ENCODE measurements around the gene MYRFL.

- TF ChIP-seq, protein P1, sequence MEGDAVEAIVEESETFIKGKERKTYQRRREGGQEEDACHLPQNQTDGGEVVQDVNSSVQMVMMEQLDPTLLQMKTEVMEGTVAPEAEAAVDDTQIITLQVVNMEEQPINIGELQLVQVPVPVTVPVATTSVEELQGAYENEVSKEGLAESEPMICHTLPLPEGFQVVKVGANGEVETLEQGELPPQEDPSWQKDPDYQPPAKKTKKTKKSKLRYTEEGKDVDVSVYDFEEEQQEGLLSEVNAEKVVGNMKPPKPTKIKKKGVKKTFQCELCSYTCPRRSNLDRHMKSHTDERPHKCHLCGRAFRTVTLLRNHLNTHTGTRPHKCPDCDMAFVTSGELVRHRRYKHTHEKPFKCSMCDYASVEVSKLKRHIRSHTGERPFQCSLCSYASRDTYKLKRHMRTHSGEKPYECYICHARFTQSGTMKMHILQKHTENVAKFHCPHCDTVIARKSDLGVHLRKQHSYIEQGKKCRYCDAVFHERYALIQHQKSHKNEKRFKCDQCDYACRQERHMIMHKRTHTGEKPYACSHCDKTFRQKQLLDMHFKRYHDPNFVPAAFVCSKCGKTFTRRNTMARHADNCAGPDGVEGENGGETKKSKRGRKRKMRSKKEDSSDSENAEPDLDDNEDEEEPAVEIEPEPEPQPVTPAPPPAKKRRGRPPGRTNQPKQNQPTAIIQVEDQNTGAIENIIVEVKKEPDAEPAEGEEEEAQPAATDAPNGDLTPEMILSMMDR (IDR thresholded peaks at IDR 0.05), result no peak
- no peak for TF ChIP-seq POLR2A (IDR thresholded peaks at IDR 0.05)
Observed at GRCh38 chr12:69986114-69986513, 161.1 kb downstream of the MYRFL start.

Measured in lower leg skin (tissue), 3 donors.